HCT116 (cell line): ENCODE results near the gene ARMH4. TPM values are rescaled to one million over a fixed set of nuclear protein-coding genes. Genes with fewer than 3 reads are reported as not detected.

ENCODE experiments used
- ATAC-seq: fragments of 200-7000 bp; cut with Tn5 transposase; 2 replicates; pipeline ENCODE4 v1.9.1; 2020; ENCODE audit warnings: mild to moderate bottlenecking, moderate library complexity
- BruUV-seq: library from RNA; stranded (reverse); fragments of 400-500 nt; replicated peaks from 2 replicates; lab custom pipeline; 2021; lab: Mats Ljungman, UMichigan
- CTCF ChIA-PET: fragments of 300-600 bp; sonication (Branson Sonifier 250); formaldehyde crosslinking; loops from one replicate; lab custom pipeline; 2021; ENCODE audit warnings: antibody characterized with exemption; lab: Charles Lee
- POLR2A ChIA-PET: fragments of 300-600, 350-600 bp; sonication (Branson Sonifier 250); formaldehyde crosslinking; loops from one replicate; lab custom pipeline; 2021; ENCODE audit warnings: antibody characterized with exemption; lab: Charles Lee
- RAD21 ChIA-PET, 2 experiments: fragments of 300-600 bp; sonication (Branson Sonifier 250); formaldehyde crosslinking; loops; one replicate each; lab custom pipeline; 2023; ENCODE audit warnings: low total read pairs in 2 of 2; ENCODE audit not compliant: uncharacterized antibody in 2 of 2, unreplicated experiment in 2 of 2, low non-redundant PET in 1 of 2; lab: Charles Lee
- DNase-seq: peaks from one replicate; pipeline ENCODE4 v3.0.0-alpha.2; 2010; ENCODE audit warnings: low read depth, low spot score
- H2AFZ ChIP-seq: fragments of 200-600 bp; shearing (Covaris generic), sonication (generic); 2 replicates; pipeline ENCODE4 v1.6.1; 2017; ENCODE audit warnings: low read depth, mixed run types, mixed read lengths, antibody characterized with exemption, low read length; ENCODE audit not compliant: poor library complexity, severe bottlenecking
- H3K27ac ChIP-seq: 2 replicates; pipeline ENCODE4 v1.5.1; 2012; ENCODE audit warnings: low read depth, low read length
- H3K27me3 ChIP-seq: fragments of 200-600 bp; sonication (generic); 2 replicates; pipeline ENCODE4 v1.6.1; 2016; ENCODE audit warnings: mixed run types, low read length, mixed read lengths; ENCODE audit not compliant: insufficient read depth
- H3K36me3 ChIP-seq, 2 experiments: fragments of 200-500 bp in 1 of 2; fragments of 200-600 bp in 1 of 2; sonication (Bioruptor generic) in 1 of 2; sonication (generic) in 1 of 2; 2 replicates each; pipeline versions ENCODE4 v1.5.1 to v1.6.1; 2014 to 2016; ENCODE audit warnings: low read length in 2 of 2, inconsistent platforms in 1 of 2, mixed read lengths in 1 of 2, mixed run types in 1 of 2; ENCODE audit not compliant: insufficient read depth in 2 of 2, control insufficient read depth in 1 of 2
- H3K4me1 ChIP-seq, 2 experiments: fragments of 200-600 bp in 1 of 2; sonication (generic) in 1 of 2; 2 replicates each; pipeline versions ENCODE4 v1.5.1 to v1.6.1; 2012 to 2017; ENCODE audit warnings: low read length in 2 of 2, inconsistent platforms in 1 of 2, mild to moderate bottlenecking in 1 of 2, mixed read lengths in 1 of 2, mixed run types in 1 of 2, moderate library complexity in 1 of 2; ENCODE audit not compliant: insufficient read depth in 2 of 2, control insufficient read depth in 1 of 2
- H3K4me2 ChIP-seq: fragments of 200-600 bp; sonication (generic); 2 replicates; pipeline ENCODE4 v1.6.1; 2017; ENCODE audit warnings: mixed run types, low read length, mixed read lengths
- H3K4me3 ChIP-seq, 2 experiments: fragments of 200-600 bp in 1 of 2; sonication (generic) in 1 of 2; replicated peaks in 1 of 2; 2 replicates each; pipeline ENCODE4 v1.5.1; 2011 to 2016; ENCODE audit warnings: low read length in 2 of 2, control low read depth in 1 of 2, low read depth in 1 of 2, mild to moderate bottlenecking in 1 of 2, mixed read lengths in 1 of 2, mixed run types in 1 of 2
- H3K79me2 ChIP-seq: fragments of 200-600 bp; sonication (generic); 2 replicates; pipeline ENCODE4 v1.6.1; 2017; ENCODE audit warnings: mild to moderate bottlenecking, mixed run types, low read length, moderate library complexity, mixed read lengths; ENCODE audit not compliant: insufficient read depth
- H3K9ac ChIP-seq: fragments of 200-600 bp; sonication (generic); 2 replicates; pipeline ENCODE4 v1.6.1; 2016; ENCODE audit warnings: low read length, mixed read lengths
- H3K9me2 ChIP-seq: fragments of 200-600 bp; sonication (generic), shearing (Covaris generic); 2 replicates; pipeline ENCODE4 v1.6.1; 2017; ENCODE audit warnings: mixed run types, mild to moderate bottlenecking, moderate library complexity; ENCODE audit not compliant: insufficient read depth
- H3K9me3 ChIP-seq, 2 experiments: fragments of 200-500 bp in 1 of 2; fragments of 200-600 bp in 1 of 2; sonication (Bioruptor generic) in 1 of 2; sonication (generic) in 1 of 2; 2 replicates each; pipeline ENCODE4 v1.6.1; 2014 to 2017; ENCODE audit warnings: low read length in 2 of 2, mixed read lengths in 2 of 2, inconsistent platforms in 1 of 2, low read depth in 1 of 2, mild to moderate bottlenecking in 1 of 2, mixed run types in 1 of 2, moderate library complexity in 1 of 2; ENCODE audit not compliant: control insufficient read depth in 1 of 2, insufficient read depth in 1 of 2
- H4K20me1 ChIP-seq: fragments of 200-600 bp; sonication (generic), shearing (Covaris generic); 2 replicates; pipeline ENCODE4 v1.6.1; 2017; ENCODE audit warnings: mixed run types, mild to moderate bottlenecking, moderate library complexity; ENCODE audit not compliant: insufficient read depth
- CBX3 ChIP-seq: IDR thresholded peaks from 2 replicates; pipeline ENCODE4 v1.6.1; 2012; ENCODE audit warnings: low read depth
- CEBPB ChIP-seq: IDR thresholded peaks from 2 replicates; pipeline ENCODE4 v1.6.1; 2012; ENCODE audit warnings: low read depth
- ELF1 ChIP-seq: IDR thresholded peaks from 2 replicates; pipeline ENCODE4 v1.6.1; 2012; ENCODE audit warnings: low read depth, borderline replicate concordance
- EZH2phosphoT487 ChIP-seq: fragments of 200-600 bp; IDR thresholded peaks from 2 replicates; pipeline ENCODE4 v1.6.1; 2018; ENCODE audit warnings: antibody characterized with exemption, borderline replicate concordance
- MAX ChIP-seq: IDR thresholded peaks from 2 replicates; pipeline ENCODE4 v1.6.1; 2012
- REST ChIP-seq: IDR thresholded peaks from 2 replicates; pipeline ENCODE4 v1.6.1; 2012; ENCODE audit warnings: low read depth
- SIN3A ChIP-seq: IDR thresholded peaks from 2 replicates; pipeline ENCODE4 v1.6.1; 2012; ENCODE audit warnings: low read depth
- SP1 ChIP-seq: IDR thresholded peaks from 2 replicates; pipeline ENCODE4 v1.6.1; 2012; ENCODE audit warnings: low read depth
- SRF ChIP-seq: IDR thresholded peaks from 2 replicates; pipeline ENCODE4 v1.6.1; 2012; ENCODE audit warnings: low read depth
- TCF7L2 ChIP-seq: IDR thresholded peaks from 2 replicates; pipeline ENCODE4 v1.7.0; 2011; ENCODE audit warnings: borderline replicate concordance, inconsistent platforms; ENCODE audit not compliant: insufficient read depth, insufficient read length; ENCODE audit errors: extremely low read depth
- YY1 ChIP-seq: IDR thresholded peaks from 2 replicates; pipeline ENCODE4 v1.6.1; 2011; ENCODE audit warnings: low read length, low read depth, moderate library complexity, mild to moderate bottlenecking; ENCODE audit not compliant: insufficient replicate concordance; ENCODE audit errors: extremely low read depth
- ZBTB33 ChIP-seq: IDR thresholded peaks from 2 replicates; pipeline ENCODE4 v1.6.1; 2011; ENCODE audit warnings: mild to moderate bottlenecking, low read length, moderate library complexity; ENCODE audit not compliant: insufficient replicate concordance; ENCODE audit errors: extremely low read depth
- ZNF274 ChIP-seq: fragments of 200-500 bp; sonication (Bioruptor generic); IDR thresholded peaks from 2 replicates; pipeline ENCODE4 v1.6.1; 2014; ENCODE audit warnings: mild to moderate bottlenecking, low read depth, low read length, inconsistent platforms
- intact Hi-C: fragments of 100-400 bp; cut with micrococcal nuclease; formaldehyde crosslinking; loops from 2 replicates; pipeline ENCODE4 v1.10.0; 2022
- total RNA-seq: library from RNA; stranded (reverse); gene quantifications from one replicate; pipeline ENCODE4 v1.2.1, GENCODE V29; 2021; ENCODE audit not compliant: unreplicated experiment

Gene ARMH4
- total RNA-seq, 1 experiment from 2014 or later, result 1.7 TPM

- no peak for TF ChIP-seq REST
Observed at GRCh38 chr14:58072288-58073071, 79.5 kb downstream of the ARMH4 start (continued).

- TF ChIP-seq CBX3, result no peak
- no peak for TF ChIP-seq ZBTB33
- TF ChIP-seq TCF7L2, result no peak
- no peak for TF ChIP-seq ZNF274
- no peak for TF ChIP-seq CEBPB
- TF ChIP-seq SIN3A, result no peak
- TF ChIP-seq MAX, result no peak
- TF ChIP-seq SRF, result no peak
- no peak for TF ChIP-seq YY1
- TF ChIP-seq ELF1, result no peak
- TF ChIP-seq SP1, result no peak
- no peak for TF ChIP-seq EZH2phosphoT487
- TF ChIP-seq REST, result no peak
- ATAC-seq, result no peak
- POLR2A ChIA-PET, result no interaction called here
- Histone ChIP-seq H3K9ac (no peak overlapping the region), H3K4me2 (no peak overlapping the region), H2AFZ (no peak overlapping the region), H3K36me3 (no peaks in the 10 kb centered on the region), H3K27ac (no peak overlapping the region), H3K9me3 (no peaks in the 10 kb centered on the region), H3K27me3 (no peaks in the 10 kb centered on the region), H3K9me2 (no peaks in the 10 kb centered on the region), H3K4me1 (no peaks in the 10 kb centered on the region), H3K4me3 (no peak overlapping the region), H3K79me2 (no peaks in the 10 kb centered on the region), H4K20me1 (no peaks in the 10 kb centered on the region)
- RAD21 ChIA-PET, result no interaction called here
- intact Hi-C loops, result no loop called here
- CTCF ChIA-PET, result interaction anchor here (1.6 kb wide), 1 partner anchor 379 kb away, joined by 6 read pairs; no protein-coding TSS in a partner anchor
- no peak for DNase-seq
- BruUV-seq, result no TSS peak
Observed at GRCh38 chr14:58071341-58071740, 80.7 kb downstream of the ARMH4 start.
